SK-N-SH treated with all-trans-retinoic acid at 6 μM for 48 hours (cell line): Measurements from ENCODE around the gene FOXF2.

ENCODE experiments used
- ATAC-seq: fragments of 200-7000 bp; cut with Tn5 transposase; 3 replicates; pipeline ENCODE4 v1.9.1; 2020; ENCODE audit warnings: mild to moderate bottlenecking, moderate library complexity
- ARNTL ChIP-seq: fragments of 450-650 bp; formaldehyde crosslinking; IDR thresholded peaks from 2 replicates; pipeline ENCODE4 v1.5.0; 2020; ENCODE audit warnings: low read depth, mild to moderate bottlenecking, moderate library complexity, borderline replicate concordance
- BACH2 ChIP-seq: fragments of 250-450 bp; sonication (Bioruptor Pico); IDR thresholded peaks from 2 replicates; pipeline ENCODE4 v1.9.0; 2021; ENCODE audit warnings: mild to moderate bottlenecking, borderline replicate concordance
- CSDC2 ChIP-seq: fragments of 250-450 bp; sonication (Bioruptor Pico); IDR thresholded peaks from 2 replicates; pipeline ENCODE4 v1.5.0; 2020; ENCODE audit warnings: mild to moderate bottlenecking, moderate library complexity
- ESRRG ChIP-seq: fragments of 250-450 bp; sonication (Bioruptor Pico); IDR thresholded peaks from 2 replicates; pipeline ENCODE4 v1.6.1; 2021; ENCODE audit warnings: mild to moderate bottlenecking
- GLIS3 ChIP-seq: fragments of 250-450 bp; sonication (Bioruptor Pico); IDR thresholded peaks from 2 replicates; pipeline ENCODE4 v1.5.0; 2020; ENCODE audit warnings: mild to moderate bottlenecking, moderate library complexity
- ISL1 ChIP-seq: fragments of 250-450 bp; sonication (Bioruptor Pico); IDR thresholded peaks from 2 replicates; pipeline ENCODE4 v2.1.2; 2022; ENCODE audit warnings: mild to moderate bottlenecking, moderate library complexity
- OSR1 ChIP-seq: fragments of 250-450 bp; sonication (Bioruptor Pico); IDR thresholded peaks from 2 replicates; pipeline ENCODE4 v1.8.0; 2022; ENCODE audit warnings: moderate library complexity, mild to moderate bottlenecking, inconsistent platforms
- POU6F1 ChIP-seq: fragments of 250-450 bp; sonication (Bioruptor Pico); IDR thresholded peaks from 2 replicates; pipeline ENCODE4 v1.8.0; 2021; ENCODE audit warnings: low read depth, mild to moderate bottlenecking, moderate library complexity, borderline replicate concordance
- PPARA ChIP-seq: fragments of 250-450 bp; sonication (Bioruptor Pico); IDR thresholded peaks from 2 replicates; pipeline ENCODE4 v1.5.0; 2020; ENCODE audit warnings: mild to moderate bottlenecking, borderline replicate concordance
- RARB ChIP-seq: fragments of 250-450 bp; sonication (Bioruptor Pico); IDR thresholded peaks from 2 replicates; pipeline ENCODE4 v1.8.0; 2021; ENCODE audit warnings: mild to moderate bottlenecking, moderate library complexity
- SNAI2 ChIP-seq: fragments of 250-450 bp; sonication (Bioruptor Pico); IDR thresholded peaks from 2 replicates; pipeline ENCODE4 v1.5.0; 2020; ENCODE audit warnings: mild to moderate bottlenecking, moderate library complexity
- TCF4 ChIP-seq: fragments of 250-450 bp; sonication (Bioruptor Pico); IDR thresholded peaks from 2 replicates; pipeline ENCODE4 v1.8.0; 2021; ENCODE audit warnings: mild to moderate bottlenecking, moderate library complexity, borderline replicate concordance
- TOX ChIP-seq: fragments of 250-450 bp; sonication (Bioruptor Pico); IDR thresholded peaks from 2 replicates; pipeline ENCODE4 v1.8.0; 2021; ENCODE audit warnings: mild to moderate bottlenecking, moderate library complexity, borderline replicate concordance
- ZC3H10 ChIP-seq: fragments of 250-450 bp; sonication (Bioruptor Pico); IDR thresholded peaks from 2 replicates; pipeline ENCODE4 v1.5.1; 2021; ENCODE audit warnings: mild to moderate bottlenecking, moderate library complexity
- ZFP30 ChIP-seq: fragments of 450-650 bp; formaldehyde crosslinking; IDR thresholded peaks from 2 replicates; pipeline ENCODE4 v1.5.0; 2022; ENCODE audit warnings: mild to moderate bottlenecking, moderate library complexity
- ZNF8 ChIP-seq: fragments of 450-650 bp; formaldehyde crosslinking; IDR thresholded peaks from 2 replicates; pipeline ENCODE4 v1.5.0; 2020; ENCODE audit warnings: mild to moderate bottlenecking, moderate library complexity
- TF ChIP-seq, protein P1 (sequence below): fragments of 250-450 bp; sonication (Bioruptor Pico); IDR thresholded peaks from 2 replicates; pipeline ENCODE4 v1.5.1; 2020; ENCODE audit warnings: low read depth, mild to moderate bottlenecking, moderate library complexity
- TF ChIP-seq, protein P2 (sequence below): fragments of 250-450 bp; sonication (Bioruptor Pico); IDR thresholded peaks from 2 replicates; pipeline ENCODE4 v1.8.0; 2020; ENCODE audit warnings: mild to moderate bottlenecking, moderate library complexity, borderline replicate concordance

The FOXF2 gene

GRCh38 chr6:1362643-1363042 is 26.7 kb upstream of the FOXF2 start:
- no peak for ATAC-seq
- TF ChIP-seq ZC3H10 (CRISPR knock-in tag), result no peak
- no peak for TF ChIP-seq RARB (CRISPR knock-in tag)
- no peak for TF ChIP-seq ESRRG
- TF ChIP-seq ARNTL, result no peak
- TF ChIP-seq, protein P1, sequence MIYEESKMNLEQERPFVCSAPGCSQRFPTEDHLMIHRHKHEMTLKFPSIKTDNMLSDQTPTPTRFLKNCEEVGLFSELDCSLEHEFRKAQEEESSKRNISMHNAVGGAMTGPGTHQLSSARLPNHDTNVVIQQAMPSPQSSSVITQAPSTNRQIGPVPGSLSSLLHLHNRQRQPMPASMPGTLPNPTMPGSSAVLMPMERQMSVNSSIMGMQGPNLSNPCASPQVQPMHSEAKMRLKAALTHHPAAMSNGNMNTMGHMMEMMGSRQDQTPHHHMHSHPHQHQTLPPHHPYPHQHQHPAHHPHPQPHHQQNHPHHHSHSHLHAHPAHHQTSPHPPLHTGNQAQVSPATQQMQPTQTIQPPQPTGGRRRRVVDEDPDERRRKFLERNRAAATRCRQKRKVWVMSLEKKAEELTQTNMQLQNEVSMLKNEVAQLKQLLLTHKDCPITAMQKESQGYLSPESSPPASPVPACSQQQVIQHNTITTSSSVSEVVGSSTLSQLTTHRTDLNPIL (CRISPR knock-in tag), result no peak
- TF ChIP-seq SNAI2 (CRISPR knock-in tag), result no peak
- TF ChIP-seq, protein P2, sequence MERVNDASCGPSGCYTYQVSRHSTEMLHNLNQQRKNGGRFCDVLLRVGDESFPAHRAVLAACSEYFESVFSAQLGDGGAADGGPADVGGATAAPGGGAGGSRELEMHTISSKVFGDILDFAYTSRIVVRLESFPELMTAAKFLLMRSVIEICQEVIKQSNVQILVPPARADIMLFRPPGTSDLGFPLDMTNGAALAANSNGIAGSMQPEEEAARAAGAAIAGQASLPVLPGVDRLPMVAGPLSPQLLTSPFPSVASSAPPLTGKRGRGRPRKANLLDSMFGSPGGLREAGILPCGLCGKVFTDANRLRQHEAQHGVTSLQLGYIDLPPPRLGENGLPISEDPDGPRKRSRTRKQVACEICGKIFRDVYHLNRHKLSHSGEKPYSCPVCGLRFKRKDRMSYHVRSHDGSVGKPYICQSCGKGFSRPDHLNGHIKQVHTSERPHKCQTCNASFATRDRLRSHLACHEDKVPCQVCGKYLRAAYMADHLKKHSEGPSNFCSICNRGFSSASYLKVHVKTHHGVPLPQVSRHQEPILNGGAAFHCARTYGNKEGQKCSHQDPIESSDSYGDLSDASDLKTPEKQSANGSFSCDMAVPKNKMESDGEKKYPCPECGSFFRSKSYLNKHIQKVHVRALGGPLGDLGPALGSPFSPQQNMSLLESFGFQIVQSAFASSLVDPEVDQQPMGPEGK, result no peak
- no peak for TF ChIP-seq OSR1 (CRISPR knock-in tag)
- no peak for TF ChIP-seq ZNF8 (CRISPR knock-in tag)

DNA sequence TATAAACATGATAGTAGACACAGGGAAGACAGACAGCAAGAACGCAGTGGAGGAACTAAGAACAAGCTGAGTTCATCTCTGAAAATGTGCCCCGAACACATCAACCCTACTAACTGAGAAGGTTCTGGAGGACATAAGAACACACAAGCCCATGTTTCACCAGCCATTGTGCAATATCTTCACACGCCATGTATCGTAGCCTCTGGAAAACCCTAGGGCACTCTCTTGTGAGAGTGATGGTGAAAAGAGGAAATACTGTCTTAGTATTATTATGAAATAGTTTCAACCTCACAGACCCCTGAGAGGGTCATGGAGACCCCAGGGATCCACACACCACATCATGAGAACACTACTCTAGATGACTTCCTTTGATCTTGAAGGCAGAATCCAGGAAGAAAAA is 26.1 kb upstream of the FOXF2 start:
- ATAC-seq, result no peak
- TF ChIP-seq, protein P2, result no peak
- TF ChIP-seq SNAI2 (CRISPR knock-in tag) (no peak), TOX (CRISPR knock-in tag) (no peak), BACH2 (CRISPR knock-in tag) (no peak), ESRRG (no peak), ISL1 (CRISPR knock-in tag) (no peak), POU6F1 (no peak), RARB (CRISPR knock-in tag) (no peak), PPARA (CRISPR knock-in tag) (no peak), CSDC2 (CRISPR knock-in tag) (no peak), TCF4 (CRISPR knock-in tag) (no peak), ZFP30 (CRISPR knock-in tag) (no peak), GLIS3 (CRISPR knock-in tag) (no peak)
- TF ChIP-seq, protein P1 (CRISPR knock-in tag), result no peak

DNA sequence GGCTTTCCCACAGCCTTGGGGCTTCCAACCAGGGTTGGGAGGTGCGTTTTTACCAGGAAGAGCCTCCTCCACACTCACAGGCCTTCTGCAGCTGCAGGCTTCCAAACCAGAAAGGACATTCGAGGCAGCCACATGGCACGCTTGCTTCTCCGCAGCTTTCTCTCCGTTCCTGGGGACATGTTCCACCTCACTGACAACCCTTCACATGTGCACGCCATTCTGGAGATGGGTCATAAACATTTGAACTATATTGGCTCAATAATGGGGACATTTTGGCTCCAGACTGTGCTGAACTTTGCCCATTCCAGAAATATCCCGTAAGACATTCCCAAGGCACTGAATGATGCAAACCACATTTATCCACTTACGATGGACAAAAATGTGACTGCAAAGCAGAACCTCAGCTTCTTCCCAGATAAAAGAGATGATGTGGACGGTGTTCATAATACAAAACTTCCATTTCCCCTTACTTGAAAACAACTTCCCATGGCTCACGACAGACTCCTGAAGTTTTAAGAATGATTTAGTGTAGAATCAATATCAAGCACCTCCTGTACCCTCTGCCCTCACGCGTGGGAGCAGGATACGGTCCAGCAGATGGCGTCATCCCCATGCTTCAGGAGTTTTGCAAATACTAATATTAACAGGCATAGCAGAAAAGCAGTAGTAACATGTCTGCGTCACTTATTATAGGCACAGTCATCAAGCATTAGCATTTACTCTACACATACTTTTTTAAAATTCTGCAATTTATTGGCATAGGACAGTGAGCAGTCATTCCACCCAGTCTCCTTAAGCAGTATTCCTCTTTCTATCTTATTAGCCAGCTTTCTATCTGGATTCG is 25.4 kb upstream of the FOXF2 start:
- TF ChIP-seq, protein P2, result no peak
- TF ChIP-seq POU6F1 (no peak), GLIS3 (CRISPR knock-in tag) (no peak), ZC3H10 (CRISPR knock-in tag) (no peak)
- TF ChIP-seq, protein P1 (CRISPR knock-in tag), result no peak
- ATAC-seq, result peak; percentile 27; the same call in 1 of the 3 replicates
